ENCODE data around the gene CMSS1.
A peak's percentile ranks its signal among the peaks of the same experiment; 100 is the strongest.

CMSS1 gene

DNA sequence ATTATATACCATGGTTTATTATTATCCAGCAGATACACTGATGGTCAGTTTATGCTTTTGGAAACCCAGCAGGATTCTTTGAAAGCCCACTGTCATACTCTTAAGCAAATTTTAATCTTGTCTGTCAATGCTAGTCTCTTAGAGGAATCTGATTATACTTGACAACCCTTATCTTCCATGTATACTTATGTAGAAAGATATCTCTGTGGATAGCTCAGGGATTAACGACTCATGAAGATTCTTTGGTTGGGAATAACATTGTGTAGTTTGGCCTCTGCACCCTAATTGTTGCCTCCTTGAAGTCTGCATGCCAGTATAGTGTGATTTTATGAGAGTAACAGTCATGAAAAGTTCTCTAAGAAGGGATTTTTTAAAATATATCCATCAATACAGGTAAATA, 263.6 kb downstream of the CMSS1 start:
- no peaks in the 10 kb centered on the region for H3K9me3 ChIP-seq (ENCODE audit: control insufficient read depth, insufficient read depth, low read depth, low read length)
- H3K4me3 ChIP-seq (ENCODE audit: low read depth, low read length), result no peak overlapping the region
- H3K27ac ChIP-seq (ENCODE audit: low read depth, low read length), result no peak overlapping the region
- H3K27me3 ChIP-seq (ENCODE audit: control insufficient read depth, insufficient read depth, low read length), result no peaks in the 10 kb centered on the region
- H3K4me1 ChIP-seq (ENCODE audit: control insufficient read depth, insufficient read depth, low read length), result peaks cover 4% of the 10 kb centered on the region
- H3K36me3 ChIP-seq (ENCODE audit: control insufficient read depth, insufficient read depth, low read length), result no peaks in the 10 kb centered on the region
- no peak overlapping the region for H3K9ac ChIP-seq (ENCODE audit: low read length)

DNA sequence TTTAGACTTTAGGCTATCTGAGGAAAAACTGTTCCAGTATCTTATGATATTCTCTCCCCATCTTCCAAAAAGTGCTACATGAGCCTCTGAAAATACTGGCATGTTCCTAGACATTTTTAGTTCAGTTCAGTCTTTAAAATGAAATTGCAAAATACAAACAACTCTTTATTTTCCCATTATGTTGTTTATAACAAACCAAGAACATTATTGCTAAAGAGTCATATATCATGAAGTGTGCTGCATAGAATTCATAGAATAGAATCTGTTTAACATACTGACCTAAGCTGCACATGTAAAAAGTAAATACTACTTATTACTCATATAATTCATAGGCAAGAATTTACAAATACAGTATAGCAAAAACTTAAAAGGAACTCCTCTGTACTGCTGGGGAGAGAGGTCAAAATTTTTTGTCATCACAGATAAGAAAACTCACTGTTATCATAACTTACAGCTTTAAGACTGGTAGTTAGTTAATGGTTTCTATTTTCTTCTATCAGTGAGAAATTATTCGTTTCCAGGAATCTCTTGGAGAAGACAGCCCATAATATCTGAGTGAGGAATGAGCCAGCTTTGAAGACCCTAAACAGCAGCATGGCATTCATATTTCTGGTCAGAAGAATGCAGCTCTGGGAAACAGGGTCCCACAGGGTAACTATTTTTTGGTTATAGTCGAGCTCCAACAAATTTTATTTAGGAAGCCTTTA, 264.5 kb downstream of the CMSS1 start:
- Histone ChIP-seq H3K4me3 (ENCODE audit: low read depth, low read length) (no peak overlapping the region), H3K4me1 (ENCODE audit: control insufficient read depth, insufficient read depth, low read length) (peaks cover 6% of the 10 kb centered on the region), H3K27me3 (ENCODE audit: control insufficient read depth, insufficient read depth, low read length) (no peaks in the 10 kb centered on the region), H3K9ac (ENCODE audit: low read length) (no peak overlapping the region), H3K9me3 (ENCODE audit: control insufficient read depth, insufficient read depth, low read depth, low read length) (no peaks in the 10 kb centered on the region), H3K27ac (ENCODE audit: low read depth, low read length) (no peak overlapping the region), H3K36me3 (ENCODE audit: control insufficient read depth, insufficient read depth, low read length) (no peaks in the 10 kb centered on the region)

DNA sequence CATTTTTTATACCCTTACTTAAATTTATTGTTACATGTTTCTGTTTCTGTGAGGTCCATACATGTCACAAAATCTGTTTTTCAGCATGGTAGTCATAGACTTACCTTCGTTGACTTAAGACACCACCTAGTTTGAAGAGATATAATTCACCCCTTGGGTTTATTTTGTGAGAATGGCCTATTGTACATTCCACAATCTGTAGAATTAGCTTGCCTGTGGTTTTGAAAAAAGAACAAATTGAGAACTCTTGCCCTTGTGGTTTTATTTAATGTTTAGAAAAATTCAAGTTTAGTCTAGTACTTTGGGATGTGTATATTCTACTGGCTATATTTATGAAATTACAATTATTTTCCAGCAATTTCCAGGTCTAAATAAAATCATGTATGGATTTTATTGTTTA, 265.1 kb downstream of the CMSS1 start:
- Histone ChIP-seq H3K4me1 (ENCODE audit: control insufficient read depth, insufficient read depth, low read length) (peaks cover 7% of the 10 kb centered on the region), H3K27ac (ENCODE audit: low read depth, low read length) (no peak overlapping the region), H3K27me3 (ENCODE audit: control insufficient read depth, insufficient read depth, low read length) (no peaks in the 10 kb centered on the region), H3K9ac (ENCODE audit: low read length) (no peak overlapping the region), H3K9me3 (ENCODE audit: control insufficient read depth, insufficient read depth, low read depth, low read length) (no peaks in the 10 kb centered on the region), H3K36me3 (ENCODE audit: control insufficient read depth, insufficient read depth, low read length) (no peaks in the 10 kb centered on the region), H3K4me3 (ENCODE audit: low read depth, low read length) (no peak overlapping the region)

DNA sequence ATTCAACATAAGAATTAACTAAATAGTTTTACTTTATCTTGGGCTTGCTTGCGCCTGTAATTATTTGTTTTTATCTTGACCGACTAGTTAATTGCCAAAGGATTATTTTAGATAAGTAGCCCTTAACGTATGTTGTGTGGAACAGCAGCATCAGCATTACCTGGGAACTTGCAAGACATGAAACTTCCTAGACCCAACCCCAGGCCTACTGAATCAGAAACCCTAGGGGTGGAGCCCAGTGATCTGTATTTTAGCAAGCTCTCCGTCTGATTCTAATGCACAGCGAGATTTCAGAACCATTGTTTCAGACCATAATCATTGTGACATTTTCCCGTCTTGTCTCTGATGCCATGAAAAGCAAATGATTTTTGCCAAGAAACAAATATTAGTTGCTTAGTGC, 265.5 kb downstream of the CMSS1 start:
- Histone ChIP-seq H3K4me1 (ENCODE audit: control insufficient read depth, insufficient read depth, low read length) (peaks cover 10% of the 10 kb centered on the region), H3K27ac (ENCODE audit: low read depth, low read length) (no peak overlapping the region), H3K9me3 (ENCODE audit: control insufficient read depth, insufficient read depth, low read depth, low read length) (no peaks in the 10 kb centered on the region), H3K36me3 (ENCODE audit: control insufficient read depth, insufficient read depth, low read length) (no peaks in the 10 kb centered on the region), H3K27me3 (ENCODE audit: control insufficient read depth, insufficient read depth, low read length) (no peaks in the 10 kb centered on the region), H3K4me3 (ENCODE audit: low read depth, low read length) (no peak overlapping the region), H3K9ac (ENCODE audit: low read length) (no peak overlapping the region)

DNA sequence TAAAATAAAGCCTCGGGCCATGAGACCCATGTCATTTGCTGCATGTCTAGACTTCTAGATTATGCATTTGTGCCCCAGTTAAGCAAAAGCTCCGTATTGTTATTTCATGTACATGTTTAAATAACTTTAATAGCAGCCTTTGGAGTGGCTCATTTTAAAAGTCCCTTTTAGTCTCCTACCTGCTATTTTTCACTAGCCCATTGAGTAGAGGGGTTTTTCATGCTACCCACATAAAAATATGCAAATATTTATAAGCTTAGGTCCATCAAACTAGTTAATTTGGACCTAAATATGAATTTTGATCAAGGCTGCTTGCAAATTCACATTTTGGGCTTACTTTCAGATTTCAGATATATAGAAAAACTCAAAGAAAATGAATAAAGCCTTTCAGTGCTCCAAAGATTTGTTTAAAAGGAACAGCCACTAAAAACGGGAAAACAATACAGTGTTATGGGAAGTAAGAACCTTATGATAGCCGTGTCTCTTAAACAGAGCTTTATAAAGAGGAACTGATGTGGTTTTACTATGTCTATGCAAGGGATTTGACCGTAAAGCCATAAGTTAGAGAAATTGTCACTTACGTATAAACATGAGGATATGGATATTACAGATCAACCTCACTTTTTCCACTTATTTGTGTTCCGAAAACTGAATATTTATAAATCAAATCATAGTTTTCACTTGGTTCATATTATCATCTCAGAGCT, 266.6 kb downstream of the CMSS1 start:
- Histone ChIP-seq H3K9ac (ENCODE audit: low read length) (no peak overlapping the region), H3K4me3 (ENCODE audit: low read depth, low read length) (no peak overlapping the region), H3K27me3 (ENCODE audit: control insufficient read depth, insufficient read depth, low read length) (no peaks in the 10 kb centered on the region), H3K4me1 (ENCODE audit: control insufficient read depth, insufficient read depth, low read length) (peaks cover 20% of the 10 kb centered on the region), H3K27ac (ENCODE audit: low read depth, low read length) (no peak overlapping the region), H3K9me3 (ENCODE audit: control insufficient read depth, insufficient read depth, low read depth, low read length) (no peaks in the 10 kb centered on the region), H3K36me3 (ENCODE audit: control insufficient read depth, insufficient read depth, low read length) (no peaks in the 10 kb centered on the region)

DNA sequence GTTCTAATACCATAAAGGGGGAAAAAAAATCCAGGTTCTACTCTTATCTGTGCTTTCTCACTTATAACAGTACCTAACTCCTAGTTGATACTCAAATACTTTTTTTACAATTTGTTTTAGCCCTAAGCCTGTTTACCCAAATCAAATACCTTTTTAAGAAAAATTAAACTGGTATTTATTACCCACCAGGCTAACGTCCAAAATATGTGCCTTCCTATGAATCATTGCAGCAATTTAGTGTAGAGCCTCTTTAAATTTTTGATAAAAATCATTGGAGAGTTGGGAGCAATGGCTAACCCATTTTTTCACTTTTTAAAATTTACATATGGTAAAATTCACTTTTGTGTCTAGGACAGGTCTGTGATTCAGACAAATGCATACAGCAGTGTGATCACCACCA, 268.7 kb downstream of the CMSS1 start:
- no peak overlapping the region for H3K9ac ChIP-seq (ENCODE audit: low read length)
- H3K9me3 ChIP-seq (ENCODE audit: control insufficient read depth, insufficient read depth, low read depth, low read length), result no peaks in the 10 kb centered on the region
- H3K4me3 ChIP-seq (ENCODE audit: low read depth, low read length), result no peak overlapping the region
- no peak overlapping the region for H3K27ac ChIP-seq (ENCODE audit: low read depth, low read length)
- no peaks in the 10 kb centered on the region for H3K27me3 ChIP-seq (ENCODE audit: control insufficient read depth, insufficient read depth, low read length)
- H3K36me3 ChIP-seq (ENCODE audit: control insufficient read depth, insufficient read depth, low read length), result no peaks in the 10 kb centered on the region
- peaks cover 32% of the 10 kb centered on the region for H3K4me1 ChIP-seq (ENCODE audit: control insufficient read depth, insufficient read depth, low read length)

DNA sequence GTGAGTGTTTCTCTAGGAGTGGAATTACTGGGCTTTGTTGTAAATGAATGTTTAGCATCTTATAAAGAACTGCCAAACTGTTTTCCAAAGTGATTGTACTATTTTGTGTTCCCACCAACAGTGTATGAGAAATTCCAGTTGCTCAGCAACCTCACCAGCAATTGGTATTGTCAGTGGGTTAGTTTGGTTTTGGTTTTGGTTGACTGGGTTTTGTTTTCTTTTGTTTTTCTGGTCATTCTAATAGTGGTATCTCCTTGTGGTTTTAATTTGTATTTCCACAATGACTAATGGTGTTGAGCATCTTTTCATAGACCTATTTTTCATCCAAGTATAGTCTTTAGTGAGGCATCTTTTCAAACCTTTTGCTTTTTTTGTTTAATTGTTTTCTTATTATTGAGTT, 269.5 kb downstream of the CMSS1 start:
- Histone ChIP-seq H3K9me3 (ENCODE audit: control insufficient read depth, insufficient read depth, low read depth, low read length) (no peaks in the 10 kb centered on the region), H3K4me1 (ENCODE audit: control insufficient read depth, insufficient read depth, low read length) (peaks cover 32% of the 10 kb centered on the region), H3K4me3 (ENCODE audit: low read depth, low read length) (no peak overlapping the region), H3K27me3 (ENCODE audit: control insufficient read depth, insufficient read depth, low read length) (no peaks in the 10 kb centered on the region), H3K9ac (ENCODE audit: low read length) (no peak overlapping the region), H3K36me3 (ENCODE audit: control insufficient read depth, insufficient read depth, low read length) (no peaks in the 10 kb centered on the region), H3K27ac (ENCODE audit: low read depth, low read length) (no peak overlapping the region)

DNA sequence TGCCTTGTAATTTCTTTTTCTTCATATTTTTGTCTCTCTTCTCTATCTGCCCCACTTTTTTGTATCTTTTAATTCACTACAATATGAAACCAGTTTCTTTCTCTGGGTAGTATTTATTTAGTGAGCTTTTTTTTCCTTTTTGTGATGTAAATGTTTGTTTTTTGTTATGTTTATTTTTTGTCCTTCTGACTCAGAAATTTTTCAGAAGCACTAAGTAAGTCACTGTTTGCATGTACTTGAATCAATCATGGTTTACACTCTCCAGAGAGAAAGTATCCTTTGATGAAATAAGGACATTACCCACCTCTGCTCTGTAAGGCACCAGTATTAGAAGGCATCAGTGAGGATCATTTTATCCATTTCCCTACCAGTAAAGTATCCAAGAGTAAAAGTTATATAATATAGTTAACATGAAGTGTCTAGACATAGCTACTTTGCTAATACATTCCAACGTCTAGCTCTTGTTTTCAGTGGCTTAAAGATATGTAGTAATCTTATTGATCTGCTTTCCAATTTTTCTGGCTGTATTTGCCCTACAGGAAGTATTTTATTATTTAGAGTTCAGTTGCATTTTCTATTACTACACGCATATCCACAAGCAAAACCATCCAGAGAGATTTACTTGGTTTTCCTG, 271.2 kb downstream of the CMSS1 start:
- Histone ChIP-seq H3K4me1 (ENCODE audit: control insufficient read depth, insufficient read depth, low read length) (peaks cover 32% of the 10 kb centered on the region), H3K9ac (ENCODE audit: low read length) (no peak overlapping the region), H3K4me3 (ENCODE audit: low read depth, low read length) (0 out of 2 replicates have a peak overlapping the region, but pooled peaks have one; percentile 14), H3K27ac (ENCODE audit: low read depth, low read length) (peak overlapping the region; percentile 11; the same call in 1 of the 2 replicates), H3K9me3 (ENCODE audit: control insufficient read depth, insufficient read depth, low read depth, low read length) (no peaks in the 10 kb centered on the region), H3K36me3 (ENCODE audit: control insufficient read depth, insufficient read depth, low read length) (no peaks in the 10 kb centered on the region), H3K27me3 (ENCODE audit: control insufficient read depth, insufficient read depth, low read length) (no peaks in the 10 kb centered on the region)

DNA sequence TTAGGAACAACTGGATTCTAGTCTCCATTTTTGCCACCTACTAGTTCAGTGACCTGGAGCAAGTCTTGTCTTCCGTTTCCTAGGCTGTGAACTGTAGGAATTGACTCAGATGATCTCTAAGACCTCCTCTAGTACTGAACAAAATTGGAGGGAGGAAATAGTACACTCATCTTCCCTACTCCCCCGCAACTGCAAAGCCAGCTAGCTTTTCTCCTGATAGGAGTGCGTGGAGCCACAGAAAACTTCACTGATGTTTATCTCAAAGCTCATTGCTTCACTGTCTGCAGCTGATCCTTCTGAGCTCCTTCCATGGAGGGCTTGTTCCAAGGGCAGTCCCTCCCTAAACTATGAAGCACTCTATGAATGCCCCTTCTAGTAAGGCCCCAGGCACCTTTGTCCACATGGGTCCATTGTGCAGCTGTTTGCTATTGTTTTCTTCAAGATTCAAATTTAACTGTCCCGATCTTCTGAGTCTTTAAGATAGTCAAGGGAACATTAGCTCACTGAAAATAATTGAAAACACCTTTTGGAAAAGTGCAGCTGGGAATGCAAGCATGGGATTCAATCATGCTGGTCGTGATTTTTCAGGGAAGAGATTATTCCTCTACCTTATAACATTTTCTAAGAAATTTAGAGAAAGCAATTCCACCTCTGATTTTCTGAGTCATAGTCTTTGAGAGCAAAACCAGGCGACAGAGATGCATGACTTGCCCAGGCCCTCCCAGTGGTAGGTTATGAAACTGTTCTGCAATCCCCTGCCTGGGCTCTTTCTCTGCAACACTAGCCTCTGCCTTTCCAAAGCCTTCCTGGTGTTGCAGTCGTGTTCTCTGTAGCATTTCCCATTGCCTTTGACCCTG, 272.4 kb downstream of the CMSS1 start:
- Histone ChIP-seq H3K9ac (ENCODE audit: low read length) (no peak overlapping the region), H3K27me3 (ENCODE audit: control insufficient read depth, insufficient read depth, low read length) (no peaks in the 10 kb centered on the region), H3K4me3 (ENCODE audit: low read depth, low read length) (no peak overlapping the region), H3K36me3 (ENCODE audit: control insufficient read depth, insufficient read depth, low read length) (no peaks in the 10 kb centered on the region), H3K27ac (ENCODE audit: low read depth, low read length) (peak overlapping the region; percentile 11; the same call in 1 of the 2 replicates), H3K4me1 (ENCODE audit: control insufficient read depth, insufficient read depth, low read length) (peaks cover 32% of the 10 kb centered on the region), H3K9me3 (ENCODE audit: control insufficient read depth, insufficient read depth, low read depth, low read length) (no peaks in the 10 kb centered on the region)

DNA sequence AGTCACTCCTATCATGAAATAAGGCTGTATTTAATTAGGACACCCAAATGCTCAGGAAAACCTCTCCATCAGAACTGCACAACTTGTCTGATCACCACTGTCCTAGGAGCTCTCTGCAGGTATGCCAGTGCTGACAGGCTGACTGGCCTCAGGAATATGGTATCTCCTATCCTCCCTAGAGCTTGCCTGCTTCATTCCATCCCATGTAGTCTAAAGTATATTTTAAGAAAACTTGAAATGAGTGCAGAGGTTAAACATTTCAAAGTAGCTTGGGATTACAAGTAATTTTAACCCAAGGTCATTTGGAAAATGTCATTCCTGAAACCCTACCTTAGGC, 273.0 kb downstream of the CMSS1 start:
- no peak overlapping the region for H3K4me3 ChIP-seq (ENCODE audit: low read depth, low read length)
- no peaks in the 10 kb centered on the region for H3K27me3 ChIP-seq (ENCODE audit: control insufficient read depth, insufficient read depth, low read length)
- H3K9ac ChIP-seq (ENCODE audit: low read length), result no peak overlapping the region
- H3K36me3 ChIP-seq (ENCODE audit: control insufficient read depth, insufficient read depth, low read length), result no peaks in the 10 kb centered on the region
- no peaks in the 10 kb centered on the region for H3K9me3 ChIP-seq (ENCODE audit: control insufficient read depth, insufficient read depth, low read depth, low read length)
- peaks cover 32% of the 10 kb centered on the region for H3K4me1 ChIP-seq (ENCODE audit: control insufficient read depth, insufficient read depth, low read length)
- no peak overlapping the region for H3K27ac ChIP-seq (ENCODE audit: low read depth, low read length)

Measured in HUES6 (cell line).